PC-9 (cell line): ENCODE data around the gene SLC7A11.

ENCODE experiments used
- EZH2 ChIP-seq: fragments of 200-600 bp; sonication (generic); IDR thresholded peaks from 2 replicates; pipeline ENCODE4 v1.8.0; 2017; ENCODE audit warnings: antibody characterized with exemption, low read depth
- TF ChIP-seq, protein P1 (sequence below): fragments of 200-600 bp; sonication (generic); conservative IDR thresholded peaks from 2 replicates; pipeline ENCODE4 v1.6.1; 2017; ENCODE audit warnings: mixed run types, antibody characterized with exemption, mild to moderate bottlenecking, moderate library complexity

DNA sequence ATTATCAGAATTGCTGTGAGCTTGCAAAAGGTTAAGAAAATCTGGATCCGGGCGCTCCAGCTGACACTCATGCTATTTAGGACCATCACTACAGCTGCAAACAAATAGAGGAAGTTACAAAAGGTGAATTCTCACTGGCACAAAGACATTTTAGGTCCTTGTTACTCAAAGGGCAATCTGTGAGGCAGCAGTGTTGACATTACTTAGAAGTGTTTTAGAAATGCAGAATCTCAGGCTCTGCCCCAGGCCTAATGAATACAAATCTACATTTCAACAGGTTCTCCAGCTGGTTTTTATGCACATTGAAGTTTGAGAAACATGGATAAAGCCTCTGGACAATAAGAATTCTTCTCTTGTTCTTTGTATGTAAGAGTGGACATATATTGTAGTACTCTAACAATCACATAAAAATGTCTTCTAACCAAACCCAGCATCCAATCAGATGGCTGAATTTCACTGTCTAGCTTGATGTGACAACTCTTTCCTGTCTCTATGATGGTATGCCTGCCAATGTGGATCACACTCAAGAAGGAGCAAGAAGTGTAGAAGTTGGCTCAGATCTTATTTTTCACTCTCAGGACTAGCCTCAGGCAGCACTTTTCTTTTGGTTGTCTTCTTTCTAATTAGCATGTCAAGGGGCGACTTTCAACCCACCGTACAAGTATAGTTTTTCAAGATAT lies 18.8 kb downstream of the SLC7A11 start:
- TF ChIP-seq, protein P1, sequence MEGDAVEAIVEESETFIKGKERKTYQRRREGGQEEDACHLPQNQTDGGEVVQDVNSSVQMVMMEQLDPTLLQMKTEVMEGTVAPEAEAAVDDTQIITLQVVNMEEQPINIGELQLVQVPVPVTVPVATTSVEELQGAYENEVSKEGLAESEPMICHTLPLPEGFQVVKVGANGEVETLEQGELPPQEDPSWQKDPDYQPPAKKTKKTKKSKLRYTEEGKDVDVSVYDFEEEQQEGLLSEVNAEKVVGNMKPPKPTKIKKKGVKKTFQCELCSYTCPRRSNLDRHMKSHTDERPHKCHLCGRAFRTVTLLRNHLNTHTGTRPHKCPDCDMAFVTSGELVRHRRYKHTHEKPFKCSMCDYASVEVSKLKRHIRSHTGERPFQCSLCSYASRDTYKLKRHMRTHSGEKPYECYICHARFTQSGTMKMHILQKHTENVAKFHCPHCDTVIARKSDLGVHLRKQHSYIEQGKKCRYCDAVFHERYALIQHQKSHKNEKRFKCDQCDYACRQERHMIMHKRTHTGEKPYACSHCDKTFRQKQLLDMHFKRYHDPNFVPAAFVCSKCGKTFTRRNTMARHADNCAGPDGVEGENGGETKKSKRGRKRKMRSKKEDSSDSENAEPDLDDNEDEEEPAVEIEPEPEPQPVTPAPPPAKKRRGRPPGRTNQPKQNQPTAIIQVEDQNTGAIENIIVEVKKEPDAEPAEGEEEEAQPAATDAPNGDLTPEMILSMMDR: no peak
- no peak for TF ChIP-seq EZH2
